Renal cortical epithelial cell (primary cell): ENCODE results near the gene CNGB1. TPM values are rescaled to one million over a fixed set of nuclear protein-coding genes. Genes with fewer than 3 reads are reported as not detected.
"Not testable (repeated sequence)": the region's sequence is repeated elsewhere in the genome, so short reads cannot be mapped to it uniquely, and the experiment has no call there.

Source experiments
- DNase-seq: peaks from one replicate; pipeline ENCODE4 v3.0.0-alpha.2; 2011; ENCODE audit warnings: low read depth
- total RNA-seq: library from RNA; depleted of rRNA; stranded (reverse); fragments of >200 nt; gene quantifications from 2 replicates; pipeline ENCODE4 v1.2.3, GENCODE V29; 2014

Gene CNGB1
- 0.35 and 0.60 TPM in 2 replicates for total RNA-seq

- DNase-seq: no peak
Measured at GRCh38 chr16:57970970-57971369, at the start of gene CNGB1. Gene CNGB1, minus strand, starts transcription at chr16:57971128. Its CDS starts 3,842 bp downstream, at chr16:57967286.

GRCh38 chr16:58019866-58020538 lies 49.1 kb upstream of the CNGB1 start:
- DNase-seq: no peak

- no peak for DNase-seq
Measured at GRCh38 chr16:58018803-58019202, 47.9 kb upstream of the CNGB1 start.

- DNase-seq: no peak
Measured at GRCh38 chr16:58016840-58017446, 46.0 kb upstream of the CNGB1 start.

GRCh38 chr16:58013201-58013956 lies 42.5 kb upstream of the CNGB1 start:
- no peak for DNase-seq

- DNase-seq: no peak
Measured at GRCh38 chr16:58012481-58012880, 41.6 kb upstream of the CNGB1 start.

- peak; percentile 31 for DNase-seq
Measured at GRCh38 chr16:58011652-58012051, 40.7 kb upstream of the CNGB1 start.

GRCh38 chr16:58010886-58011285 lies 40.0 kb upstream of the CNGB1 start:
- no peak for DNase-seq

- no peak for DNase-seq
Measured at GRCh38 chr16:58009856-58010416, 39.0 kb upstream of the CNGB1 start.

GRCh38 chr16:58004736-58005135 lies 33.8 kb upstream of the CNGB1 start:
- not testable (repeated sequence) for DNase-seq

GRCh38 chr16:58002936-58003335 lies 32.0 kb upstream of the CNGB1 start:
- no peak for DNase-seq

- no peak for DNase-seq
Measured at GRCh38 chr16:58002416-58002800, 31.5 kb upstream of the CNGB1 start.

- DNase-seq: no peak
Measured at GRCh38 chr16:58001781-58002415, 31.0 kb upstream of the CNGB1 start.

- peak; percentile 67 for DNase-seq
Measured at GRCh38 chr16:58000706-58001676, 30.1 kb upstream of the CNGB1 start, which contains the start of gene USB1. Gene USB1, plus strand, starts transcription at chr16:58001407. Its CDS starts 77 bp downstream, at chr16:58001484.

- no peak for DNase-seq
Measured at GRCh38 chr16:57999971-58000705, 29.2 kb upstream of the CNGB1 start, which contains the start of gene ZNF319. Gene ZNF319, minus strand, starts transcription at chr16:58000672. Its CDS starts 2,407 bp downstream, at chr16:57998265.

GRCh38 chr16:57999366-57999970 lies 28.5 kb upstream of the CNGB1 start:
- DNase-seq: no peak

GRCh38 chr16:57998992-57999365 lies 28.1 kb upstream of the CNGB1 start:
- no peak for DNase-seq

GRCh38 chr16:57998486-57998885 lies 27.6 kb upstream of the CNGB1 start:
- peak; percentile 33 for DNase-seq

- DNase-seq: no peak
Measured at GRCh38 chr16:57997528-57998265, 26.8 kb upstream of the CNGB1 start.
